Lung (tissue), 12 donors: Measurements from ENCODE around the gene PSORS1C2. TPM values are rescaled to one million over a fixed set of nuclear protein-coding genes. Genes with fewer than 3 reads are reported as not detected.
A peak's percentile ranks its signal among the peaks of the same experiment; 100 is the strongest.

Experiments
- ATAC-seq: fragments of 200-7000 bp; cut with Tn5 transposase; one replicate; pipeline ENCODE4 v1.9.1; 2020; ENCODE audit warnings: moderate number of reproducible peaks; ENCODE audit not compliant: insufficient read depth, low FRiP score
- DNase-seq, 3 donors: peaks; one replicate each; pipeline ENCODE4 v3.0.0-alpha.2; 2013 to 2017
- H3K27ac ChIP-seq, 2 donors: one replicate each; pipeline ENCODE4 v1.5.1; 2013; ENCODE audit warnings: mild to moderate bottlenecking in 2 of 2, moderate library complexity in 2 of 2, control low read depth in 1 of 2, inconsistent platforms in 1 of 2, low read depth in 1 of 2, low read length in 1 of 2
- H3K27me3 ChIP-seq, 3 donors: one replicate each; pipeline ENCODE4 v1.5.1; 2013; ENCODE audit warnings: low read length in 2 of 3; ENCODE audit not compliant: control insufficient read depth in 3 of 3, insufficient read depth in 3 of 3
- H3K36me3 ChIP-seq, 4 donors: one replicate each; pipeline ENCODE4 v1.5.1; 2013; ENCODE audit warnings: low read length in 4 of 4, mild to moderate bottlenecking in 1 of 4, moderate library complexity in 1 of 4; ENCODE audit not compliant: control insufficient read depth in 4 of 4, insufficient read depth in 4 of 4
- H3K4me1 ChIP-seq, 5 donors: one replicate each; pipeline ENCODE4 v1.5.1; 2013; ENCODE audit warnings: low read length in 5 of 5, mild to moderate bottlenecking in 2 of 5, moderate library complexity in 1 of 5; ENCODE audit not compliant: control insufficient read depth in 5 of 5, insufficient read depth in 5 of 5
- H3K4me3 ChIP-seq: one replicate; pipeline ENCODE4 v1.5.1; 2013; ENCODE audit warnings: mild to moderate bottlenecking, control low read depth, moderate library complexity
- H3K9ac ChIP-seq, 2 donors: one replicate each; pipeline ENCODE4 v1.5.1; 2013; ENCODE audit warnings: low read length in 2 of 2, control low read depth in 1 of 2; ENCODE audit not compliant: insufficient read depth in 1 of 2
- H3K9me3 ChIP-seq, 4 donors: one replicate each; pipeline ENCODE4 v1.5.1; 2013; ENCODE audit warnings: low read length in 3 of 4, mild to moderate bottlenecking in 1 of 4, moderate library complexity in 1 of 4; ENCODE audit not compliant: control insufficient read depth in 4 of 4, insufficient read depth in 3 of 4
- WGBS, 2 donors: extraction: QIAGEN DNeasy Blood & Tissue Kit; methylation state at CpG; one replicate each; pipeline ENCODE4 v1.1.7; 2013; 5-methylcytosine and 5-hydroxymethylcytosine counted together
- polyA plus RNA-seq, 2 donors: library from polyadenylated mRNA; stranded (reverse); fragments of 200-250 nt; gene quantifications; one replicate each; pipeline ENCODE4 v1.2.1, GENCODE V29; 2013
- total RNA-seq, 2 donors: library from RNA; depleted of rRNA in 1 of 2; stranded (reverse); fragments of >200 nt in 1 of 2; gene quantifications; one replicate each; pipeline ENCODE4 v1.2.1, GENCODE V29; 2014 to 2021
- TF ChIP-seq, protein P1 (sequence below): IDR thresholded peaks from 2 replicates; pipeline ENCODE4 v1.5.1; 2012; ENCODE audit warnings: mild to moderate bottlenecking; ENCODE audit errors: control extremely low read depth, extremely low read depth
- donor health status: control.
- donor health status: control.
- donor health status: Bipolar disorder and iron deficiency.
- donor health status: healthy.
- donor health status: DM: yes; HTN: yes; CAD: no.

Gene PSORS1C2
- total and polyA plus RNA-seq, 4 donors: not detected

DNA sequence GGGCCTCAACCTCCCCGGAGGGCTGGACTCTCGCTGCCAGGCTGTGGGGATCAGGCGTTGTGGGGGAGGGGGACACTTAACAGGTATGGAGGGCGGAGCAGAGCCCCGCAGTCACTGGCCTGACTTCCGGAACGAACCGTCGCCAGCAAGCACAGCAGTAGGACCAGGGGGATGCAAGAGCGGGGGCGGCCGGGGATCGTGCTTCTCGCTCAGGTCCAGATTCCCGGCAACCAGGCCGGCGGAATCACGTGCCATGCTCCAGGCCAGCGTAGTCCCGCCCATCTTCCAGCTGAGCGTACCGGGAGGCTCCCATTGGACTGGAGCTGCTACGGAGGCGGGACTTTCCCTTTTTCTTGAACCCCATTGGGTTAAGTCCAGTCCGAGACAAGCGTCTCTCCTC is 41.6 kb upstream of the PSORS1C2 start:
- peaks cover 0 to 10% (median 4%) of the 10 kb centered on the region in 5 donors for H3K4me1 ChIP-seq
- no peaks in the 10 kb centered on the region for H3K9me3 ChIP-seq
- H3K9ac ChIP-seq: peak overlapping the region in 1 of 2 donors; percentile 32
- DNase-seq (peak in 2 of 3 donors; percentile 75), ATAC-seq (peak; percentile 94)
- no peaks in the 10 kb centered on the region for H3K36me3 ChIP-seq
- peak overlapping the region in 1 of 2 donors; percentile 37 for H3K27ac ChIP-seq
- TF ChIP-seq, protein P1, sequence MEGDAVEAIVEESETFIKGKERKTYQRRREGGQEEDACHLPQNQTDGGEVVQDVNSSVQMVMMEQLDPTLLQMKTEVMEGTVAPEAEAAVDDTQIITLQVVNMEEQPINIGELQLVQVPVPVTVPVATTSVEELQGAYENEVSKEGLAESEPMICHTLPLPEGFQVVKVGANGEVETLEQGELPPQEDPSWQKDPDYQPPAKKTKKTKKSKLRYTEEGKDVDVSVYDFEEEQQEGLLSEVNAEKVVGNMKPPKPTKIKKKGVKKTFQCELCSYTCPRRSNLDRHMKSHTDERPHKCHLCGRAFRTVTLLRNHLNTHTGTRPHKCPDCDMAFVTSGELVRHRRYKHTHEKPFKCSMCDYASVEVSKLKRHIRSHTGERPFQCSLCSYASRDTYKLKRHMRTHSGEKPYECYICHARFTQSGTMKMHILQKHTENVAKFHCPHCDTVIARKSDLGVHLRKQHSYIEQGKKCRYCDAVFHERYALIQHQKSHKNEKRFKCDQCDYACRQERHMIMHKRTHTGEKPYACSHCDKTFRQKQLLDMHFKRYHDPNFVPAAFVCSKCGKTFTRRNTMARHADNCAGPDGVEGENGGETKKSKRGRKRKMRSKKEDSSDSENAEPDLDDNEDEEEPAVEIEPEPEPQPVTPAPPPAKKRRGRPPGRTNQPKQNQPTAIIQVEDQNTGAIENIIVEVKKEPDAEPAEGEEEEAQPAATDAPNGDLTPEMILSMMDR: no peak
- no peaks in the 10 kb centered on the region for H3K27me3 ChIP-seq
- WGBS, 2 donors: 65 to 75% methylated on average over 26 of the region's 26 CpGs
- H3K4me3 ChIP-seq: no peak overlapping the region

DNA sequence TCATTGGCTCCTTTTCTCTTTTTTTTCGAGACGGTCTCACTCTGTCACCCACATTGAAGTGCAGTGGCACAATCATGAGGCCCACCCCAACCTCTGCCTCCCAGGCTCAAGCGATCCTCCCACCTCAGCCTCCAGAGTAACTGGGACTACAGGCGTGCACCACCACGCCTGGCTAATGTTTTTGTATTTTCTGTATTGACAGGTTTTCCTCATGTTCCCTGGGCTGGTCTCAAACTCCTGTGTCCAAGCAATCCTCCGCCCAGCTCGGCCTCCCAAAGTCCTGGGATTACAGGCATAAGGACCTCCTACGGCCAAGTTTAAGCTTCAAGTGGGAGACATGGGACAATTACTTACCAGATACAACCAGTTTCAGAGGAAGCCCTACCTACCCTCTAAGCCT is 41.0 kb upstream of the PSORS1C2 start:
- 95% methylated on average over 8 of the region's 8 CpGs for WGBS, 2 donors
- Histone ChIP-seq H3K27me3 (no peaks in the 10 kb centered on the region), H3K27ac (peak overlapping the region in 1 of 2 donors; percentile 37), H3K4me3 (no peak overlapping the region), H3K9ac (no peak overlapping the region), H3K36me3 (no peaks in the 10 kb centered on the region), H3K4me1 (peaks cover 0 to 10% (median 4%) of the 10 kb centered on the region in 5 donors), H3K9me3 (no peaks in the 10 kb centered on the region)
- ATAC-seq: no peak
- TF ChIP-seq, protein P1: no peak
- no peak for DNase-seq

DNA sequence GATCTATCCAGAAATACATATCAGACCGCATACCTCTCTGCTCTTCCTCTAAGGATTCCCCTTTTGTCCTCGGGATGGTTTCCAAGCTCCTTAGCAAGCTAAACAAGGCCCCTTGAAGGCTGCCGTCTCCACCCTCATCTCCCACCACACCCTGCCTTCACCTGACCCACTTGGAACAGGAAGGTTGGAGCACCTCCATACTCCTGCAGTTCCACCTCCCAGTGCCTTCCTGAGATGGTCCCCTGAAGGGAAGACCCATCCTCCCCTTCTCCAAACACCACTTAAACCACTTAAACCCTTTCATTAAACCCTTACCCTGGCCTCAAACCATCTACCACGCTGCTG is 40.1 kb upstream of the PSORS1C2 start:
- WGBS, 2 donors: 63 to 84% methylated on average over 4 of the region's 4 CpGs
- no peak overlapping the region for H3K27ac ChIP-seq
- TF ChIP-seq, protein P1: no peak

More for the DNA sequence above, 40.1 kb upstream of the PSORS1C2 start:
- ATAC-seq: no peak
- DNase-seq: no peak
- H3K27me3 ChIP-seq: no peaks in the 10 kb centered on the region
- no peaks in the 10 kb centered on the region for H3K9me3 ChIP-seq
- no peaks in the 10 kb centered on the region for H3K36me3 ChIP-seq
- no peak overlapping the region for H3K4me3 ChIP-seq
- no peak overlapping the region for H3K9ac ChIP-seq
- peaks cover 0 to 10% (median 4%) of the 10 kb centered on the region in 5 donors for H3K4me1 ChIP-seq
